Immature natural killer cell (primary cell): ENCODE results near the gene TMEM214. TPM values are rescaled to one million over a fixed set of nuclear protein-coding genes. Genes with fewer than 3 reads are reported as not detected.

Source experiments
- DNase-seq, 3 donors: peaks; one replicate each; pipeline ENCODE4 v3.0.0; 2022; ENCODE audit warnings: mixed read lengths in 1 of 3
- H3K27ac Mint-ChIP-seq, 6 donors: one replicate each; pipeline ENCODE4 v1.8.0; 2020; ENCODE audit warnings: mixed read lengths in 6 of 6, mild to moderate bottlenecking in 5 of 6, inconsistent platforms in 4 of 6, moderate library complexity in 3 of 6
- H3K27me3 Mint-ChIP-seq, 3 donors: one replicate each; pipeline ENCODE4 v1.8.0; 2020 to 2021; ENCODE audit warnings: low read depth in 3 of 3, mild to moderate bottlenecking in 3 of 3, mixed read lengths in 3 of 3, moderate library complexity in 3 of 3, inconsistent platforms in 1 of 3
- H3K36me3 Mint-ChIP-seq, 3 donors: one replicate each; pipeline ENCODE4 v1.8.0; 2020; ENCODE audit warnings: mixed read lengths in 3 of 3, inconsistent platforms in 2 of 3, mild to moderate bottlenecking in 2 of 3
- H3K4me1 Mint-ChIP-seq, 2 donors: one replicate each; pipeline ENCODE4 v1.8.0; 2020; ENCODE audit warnings: inconsistent platforms in 2 of 2, mild to moderate bottlenecking in 2 of 2, mixed read lengths in 2 of 2, moderate library complexity in 1 of 2
- H3K4me3 Mint-ChIP-seq, 5 donors: one replicate each; pipeline ENCODE4 v1.8.0; 2020; ENCODE audit warnings: mild to moderate bottlenecking in 5 of 5, mixed read lengths in 5 of 5, inconsistent platforms in 3 of 5, moderate library complexity in 3 of 5
- H3K9me3 Mint-ChIP-seq, 6 donors: one replicate each; pipeline ENCODE4 v1.8.0; 2020; ENCODE audit warnings: mild to moderate bottlenecking in 6 of 6, mixed read lengths in 6 of 6, inconsistent platforms in 4 of 6, moderate library complexity in 3 of 6
- polyA plus RNA-seq, 3 donors: library from polyadenylated mRNA; unstranded; fragments of 300-500 nt; fragmentation: Illumina TruSeq; gene quantifications; one replicate each; pipeline ENCODE4 v1.2.3, GENCODE V29; 2021

The TMEM214 gene
- polyA plus RNA-seq, 3 donors from 2014 or later, result 16.6 to 48.3 (median 17.6) TPM

- H3K27ac Mint-ChIP-seq, result no peak overlapping the region
- no peaks in the 10 kb centered on the region for H3K27me3 Mint-ChIP-seq
- H3K4me3 Mint-ChIP-seq, result no peak overlapping the region
- H3K4me1 Mint-ChIP-seq, result peaks cover 8 to 19% of the 10 kb centered on the region in 2 donors
- DNase-seq, result no peak
- peaks cover 0 to 38% (median 11%) of the 10 kb centered on the region in 3 donors for H3K36me3 Mint-ChIP-seq
- H3K9me3 Mint-ChIP-seq, result no peaks in the 10 kb centered on the region
Measured at GRCh38 chr2:27039426-27039825, 6.7 kb downstream of the TMEM214 start.

GRCh38 chr2:27039871-27040270, 7.1 kb downstream of the TMEM214 start:
- H3K4me1 Mint-ChIP-seq, result peaks cover 6 to 16% of the 10 kb centered on the region in 2 donors
- peak overlapping the region in 1 of 6 donors; percentile 40 for H3K27ac Mint-ChIP-seq
- H3K36me3 Mint-ChIP-seq, result peaks cover 0 to 38% (median 11%) of the 10 kb centered on the region in 3 donors
- no peaks in the 10 kb centered on the region for H3K27me3 Mint-ChIP-seq
- no peak for DNase-seq
- no peaks in the 10 kb centered on the region for H3K9me3 Mint-ChIP-seq
- no peak overlapping the region for H3K4me3 Mint-ChIP-seq

- Mint-ChIP-seq H3K4me3 (no peak overlapping the region), H3K4me1 (peaks cover 4 to 12% of the 10 kb centered on the region in 2 donors), H3K27ac (no peak overlapping the region), H3K36me3 (peaks cover 0 to 38% (median 11%) of the 10 kb centered on the region in 3 donors), H3K9me3 (no peaks in the 10 kb centered on the region), H3K27me3 (no peaks in the 10 kb centered on the region)
- no peak for DNase-seq
Measured at GRCh38 chr2:27040282-27040681, 7.5 kb downstream of the TMEM214 start.

- DNase-seq, result no peak
- Mint-ChIP-seq H3K9me3 (no peaks in the 10 kb centered on the region), H3K36me3 (peaks cover 0 to 28% (median 11%) of the 10 kb centered on the region in 3 donors), H3K27me3 (peaks cover 0 to 1% (median 0%) of the 10 kb centered on the region in 3 donors), H3K4me1 (peaks cover 2 to 5% of the 10 kb centered on the region in 2 donors), H3K4me3 (no peak overlapping the region), H3K27ac (peak overlapping the region in 5 of 6 donors; percentile 21 to 73 (median 42))
Measured at GRCh38 chr2:27041752-27042151, 9.0 kb downstream of the TMEM214 start.

- peaks cover 2 to 5% of the 10 kb centered on the region in 2 donors for H3K4me1 Mint-ChIP-seq
- no peaks in the 10 kb centered on the region for H3K9me3 Mint-ChIP-seq
- no peak for DNase-seq
- H3K4me3 Mint-ChIP-seq, result no peak overlapping the region
- peaks cover 0 to 23% (median 11%) of the 10 kb centered on the region in 3 donors for H3K36me3 Mint-ChIP-seq
- H3K27ac Mint-ChIP-seq, result peak overlapping the region in 5 of 6 donors; percentile 21 to 73 (median 42)
- H3K27me3 Mint-ChIP-seq, result peaks cover 0 to 1% (median 0%) of the 10 kb centered on the region in 3 donors
Measured at GRCh38 chr2:27042159-27042661, 9.4 kb downstream of the TMEM214 start.

- Mint-ChIP-seq H3K4me3 (no peak overlapping the region), H3K9me3 (no peaks in the 10 kb centered on the region), H3K27ac (peak overlapping the region in 1 of 6 donors; percentile 73), H3K36me3 (peaks cover 0 to 23% (median 11%) of the 10 kb centered on the region in 3 donors), H3K4me1 (peaks cover 2 to 5% of the 10 kb centered on the region in 2 donors), H3K27me3 (peaks cover 0 to 1% (median 0%) of the 10 kb centered on the region in 3 donors)
- no peak for DNase-seq
Measured at GRCh38 chr2:27042985-27043634, 10.3 kb downstream of the TMEM214 start.

GRCh38 chr2:27049422-27050280, 16.9 kb downstream of the TMEM214 start:
- H3K36me3 Mint-ChIP-seq, result peaks cover 0 to 8% (median 3%) of the 10 kb centered on the region in 3 donors
- peak overlapping the region; percentile 96 to 99 (median 98) for H3K27ac Mint-ChIP-seq
- H3K4me3 Mint-ChIP-seq, result peak overlapping the region; percentile 94 to 100 (median 97)
- H3K9me3 Mint-ChIP-seq, result peaks cover 0 to 11% (median 5%) of the 10 kb centered on the region in 6 donors
- H3K27me3 Mint-ChIP-seq, result peaks cover 22 to 30% (median 22%) of the 10 kb centered on the region in 3 donors
- DNase-seq, result peak; percentile 67 to 72 (median 68)
- H3K4me1 Mint-ChIP-seq, result peaks cover 22 to 28% of the 10 kb centered on the region in 2 donors

GRCh38 chr2:27050281-27050995, 17.7 kb downstream of the TMEM214 start:
- peak; percentile 92 to 93 (median 92) for DNase-seq
- peaks cover under 1 to 8% (median 6%) of the 10 kb centered on the region in 3 donors for H3K36me3 Mint-ChIP-seq
- H3K4me3 Mint-ChIP-seq, result peak overlapping the region; percentile 94 to 100 (median 97)
- H3K4me1 Mint-ChIP-seq, result peaks cover 22 to 28% of the 10 kb centered on the region in 2 donors
- peaks cover 22 to 30% (median 22%) of the 10 kb centered on the region in 3 donors for H3K27me3 Mint-ChIP-seq
- H3K27ac Mint-ChIP-seq, result peak overlapping the region; percentile 96 to 99 (median 98)
- peaks cover 0 to 11% (median 5%) of the 10 kb centered on the region in 6 donors for H3K9me3 Mint-ChIP-seq

- H3K36me3 Mint-ChIP-seq, result peaks cover 3 to 11% (median 8%) of the 10 kb centered on the region in 3 donors
- peaks cover 22 to 29% (median 24%) of the 10 kb centered on the region in 3 donors for H3K27me3 Mint-ChIP-seq
- peak within 1 kb of the TSS; percentile 96 to 99 (median 98) for H3K27ac Mint-ChIP-seq
- peaks cover 0 to 11% (median 5%) of the 10 kb centered on the region in 6 donors for H3K9me3 Mint-ChIP-seq
- peaks cover 22 to 28% of the 10 kb centered on the region in 2 donors for H3K4me1 Mint-ChIP-seq
- DNase-seq, result peak; percentile 94 to 96 (median 95)
- peak within 1 kb of the TSS; percentile 94 to 100 (median 97) for H3K4me3 Mint-ChIP-seq
Measured at GRCh38 chr2:27050996-27051901, 18.5 kb downstream of the TMEM214 start, which contains the start of gene AGBL5. Gene AGBL5 (plus strand): TSS chr2:27051668. CDS start chr2:27052959, 1,291 bp downstream.

GRCh38 chr2:27051902-27052645, 19.3 kb downstream of the TMEM214 start:
- Mint-ChIP-seq H3K4me3 (peak overlapping the region; percentile 85 to 100 (median 89)), H3K36me3 (peaks cover 3 to 11% (median 8%) of the 10 kb centered on the region in 3 donors), H3K27me3 (peaks cover 22 to 29% (median 24%) of the 10 kb centered on the region in 3 donors), H3K4me1 (peaks cover 22 to 28% of the 10 kb centered on the region in 2 donors), H3K9me3 (peaks cover 0 to 11% (median 5%) of the 10 kb centered on the region in 6 donors), H3K27ac (peak overlapping the region in 5 of 6 donors; percentile 69 to 96 (median 81))
- no peak for DNase-seq

- Mint-ChIP-seq H3K36me3 (peaks cover 3 to 11% (median 8%) of the 10 kb centered on the region in 3 donors), H3K4me1 (peaks cover 21 to 28% of the 10 kb centered on the region in 2 donors), H3K27me3 (peaks cover 22 to 29% (median 24%) of the 10 kb centered on the region in 3 donors), H3K9me3 (peaks cover 0 to 11% (median 5%) of the 10 kb centered on the region in 6 donors), H3K4me3 (peak overlapping the region; percentile 14 to 94 (median 51)), H3K27ac (peak overlapping the region in 2 of 6 donors; percentile 65 to 69)
- no peak for DNase-seq
Measured at GRCh38 chr2:27053321-27053720, 20.6 kb downstream of the TMEM214 start.
